NCI-H1694 (cell line): ENCODE data around the gene ADGRV1.

Experiments used
- DNase-seq: peaks from one replicate; lab custom pipeline; 2025; lab: John Stamatoyannopoulos, UW

ADGRV1 gene

GRCh38 chr5:91111473-91112238 lies 553.1 kb downstream of the ADGRV1 start:
- DNase-seq = no peak

DNA sequence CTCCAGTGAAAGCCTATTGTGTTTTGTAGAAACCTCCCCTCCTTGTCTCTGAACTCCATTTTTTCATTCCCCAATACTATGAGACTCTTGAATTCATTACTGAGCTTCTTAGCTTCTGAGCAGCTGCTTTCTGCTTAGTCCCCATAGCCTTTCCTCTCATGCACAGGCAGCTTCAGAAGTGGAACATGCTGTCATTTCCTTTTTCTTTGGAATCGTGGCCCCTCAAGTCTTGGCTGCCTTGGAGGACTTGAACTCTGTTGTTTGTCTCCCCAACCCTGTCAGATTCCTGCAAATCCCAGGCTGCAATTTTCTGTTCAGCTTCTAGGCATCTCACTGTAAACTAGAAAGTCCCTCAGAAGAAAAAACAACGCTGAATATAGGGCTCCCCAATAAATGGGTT lies 556.1 kb downstream of the ADGRV1 start:
- no peak for DNase-seq

- no peak for DNase-seq
Observed at GRCh38 chr5:91118354-91118753, 559.8 kb downstream of the ADGRV1 start.

DNA sequence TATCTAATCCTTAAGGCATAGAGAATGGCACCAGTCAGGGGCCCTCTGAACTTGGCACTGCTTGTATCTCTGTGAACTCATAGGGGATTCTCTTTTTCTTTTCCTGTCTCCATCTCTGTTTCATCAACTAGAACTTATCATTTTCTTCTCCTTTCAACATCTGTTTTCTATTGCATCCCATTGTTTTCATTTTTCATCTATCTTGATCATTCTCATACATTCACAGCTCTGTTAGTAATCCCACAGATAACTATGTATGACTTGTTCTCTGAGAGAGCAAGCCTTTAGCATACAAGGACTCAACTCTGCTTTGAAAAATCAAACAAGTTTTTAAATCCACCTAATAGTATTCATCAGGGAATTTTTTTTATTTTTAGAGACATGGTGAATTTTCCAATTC lies 560.2 kb downstream of the ADGRV1 start:
- no peak for DNase-seq

DNA sequence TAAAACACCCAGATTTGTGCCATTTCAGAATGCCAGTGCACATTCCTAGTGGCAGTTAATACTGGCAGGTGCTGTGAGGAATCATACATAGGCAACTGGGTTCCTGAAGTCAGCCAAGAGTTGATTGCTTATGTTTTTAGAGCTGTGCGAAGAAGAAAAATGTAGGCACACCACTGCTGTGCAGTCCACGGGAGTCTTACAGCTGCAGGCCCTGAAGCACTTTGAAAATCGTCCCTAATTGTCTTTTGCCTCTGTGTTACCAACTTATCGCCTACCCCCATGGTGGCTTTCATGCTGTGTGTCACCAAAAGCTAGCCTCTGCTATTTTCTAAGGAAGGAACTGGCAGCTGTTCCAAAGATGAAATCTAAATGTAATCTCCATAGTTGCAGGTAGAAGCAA lies 560.6 kb downstream of the ADGRV1 start:
- DNase-seq = no peak

DNA sequence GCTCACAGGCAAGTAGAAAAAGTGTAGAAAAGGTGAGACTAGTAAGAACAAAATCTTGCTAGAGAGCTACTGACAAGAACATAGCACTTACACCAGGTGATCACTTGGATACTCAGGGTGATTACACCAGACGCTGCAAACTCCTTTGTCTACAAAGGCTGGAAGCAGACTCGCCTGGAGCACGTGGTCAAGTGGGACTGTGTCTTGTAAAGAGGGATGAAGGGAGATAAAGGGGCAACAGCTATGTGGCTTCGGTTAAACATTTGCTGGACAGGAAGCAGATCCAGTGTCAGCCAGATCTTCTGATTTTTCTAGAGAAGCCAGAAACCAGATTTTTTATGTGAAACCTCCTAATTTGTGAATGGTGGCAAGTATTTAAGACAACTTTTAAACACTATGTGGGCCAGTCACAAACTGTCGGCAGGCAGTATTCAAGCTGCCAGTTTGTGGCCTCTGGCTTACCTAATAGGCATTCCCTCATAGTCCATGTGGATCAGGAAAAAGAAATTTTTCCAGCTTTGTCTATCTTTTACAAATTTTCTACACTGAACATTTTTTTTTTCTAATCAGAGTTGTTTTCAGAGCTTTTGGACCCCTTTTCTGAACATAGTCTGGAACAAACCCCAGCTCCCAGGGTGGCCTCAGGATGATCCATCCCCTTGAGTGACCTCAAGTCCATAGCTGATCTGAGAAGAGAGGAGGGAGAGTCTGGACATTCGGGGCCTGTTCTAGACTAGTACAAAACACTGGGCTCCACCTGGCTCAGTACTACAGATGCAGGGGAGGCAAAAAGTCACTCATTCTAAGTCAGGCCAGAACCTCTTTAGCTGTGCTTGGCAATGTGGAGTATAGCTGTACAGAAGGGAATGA lies 561.6 kb downstream of the ADGRV1 start:
- DNase-seq = no peak

GRCh38 chr5:91121347-91121993 lies 562.9 kb downstream of the ADGRV1 start:
- no peak for DNase-seq

GRCh38 chr5:91122651-91123050 lies 564.1 kb downstream of the ADGRV1 start:
- no peak for DNase-seq

DNA sequence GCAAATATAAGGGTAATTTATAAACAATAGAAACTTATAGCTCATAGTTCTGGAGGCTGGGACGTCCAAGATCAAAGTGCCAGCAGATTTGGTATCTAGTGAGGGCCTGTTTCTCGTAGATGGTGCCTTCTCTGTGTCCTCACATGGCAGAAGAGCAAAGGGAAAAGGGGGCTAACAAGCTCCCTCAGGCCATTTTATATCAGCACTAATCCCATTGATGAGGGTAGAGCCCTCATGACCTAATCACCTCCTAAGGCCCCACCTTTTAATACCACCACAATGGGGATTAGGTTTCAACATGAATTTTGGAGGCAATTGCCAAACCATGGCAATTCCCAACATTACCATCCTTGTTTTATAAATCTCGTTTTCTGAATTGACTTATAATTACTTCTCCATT lies 564.7 kb downstream of the ADGRV1 start:
- DNase-seq = no peak

- DNase-seq = no peak
Observed at GRCh38 chr5:91123901-91124300, 565.3 kb downstream of the ADGRV1 start.

- DNase-seq = no peak
Observed at GRCh38 chr5:91125916-91126315, 567.3 kb downstream of the ADGRV1 start.

- no peak for DNase-seq
Observed at GRCh38 chr5:91126448-91126847, 567.9 kb downstream of the ADGRV1 start.

DNA sequence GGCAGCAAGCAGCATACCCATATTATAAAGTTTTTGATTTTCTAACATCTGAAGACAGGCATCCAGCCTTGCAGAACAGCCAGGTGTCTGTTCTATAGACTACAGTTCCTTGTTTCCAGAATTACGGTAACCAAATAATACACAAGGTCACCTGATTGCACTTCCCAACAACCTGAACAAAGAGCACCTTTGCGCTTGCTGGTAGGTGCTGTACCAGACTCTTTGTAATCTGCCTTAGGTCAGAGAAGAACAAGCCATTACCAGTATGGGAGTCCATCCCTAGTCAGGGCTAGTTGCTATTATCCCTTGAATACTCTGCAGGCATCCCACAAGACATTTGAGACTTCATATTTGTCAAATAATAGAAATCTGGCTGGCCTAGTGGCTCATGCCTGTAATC lies 568.3 kb downstream of the ADGRV1 start:
- DNase-seq = no peak

DNA sequence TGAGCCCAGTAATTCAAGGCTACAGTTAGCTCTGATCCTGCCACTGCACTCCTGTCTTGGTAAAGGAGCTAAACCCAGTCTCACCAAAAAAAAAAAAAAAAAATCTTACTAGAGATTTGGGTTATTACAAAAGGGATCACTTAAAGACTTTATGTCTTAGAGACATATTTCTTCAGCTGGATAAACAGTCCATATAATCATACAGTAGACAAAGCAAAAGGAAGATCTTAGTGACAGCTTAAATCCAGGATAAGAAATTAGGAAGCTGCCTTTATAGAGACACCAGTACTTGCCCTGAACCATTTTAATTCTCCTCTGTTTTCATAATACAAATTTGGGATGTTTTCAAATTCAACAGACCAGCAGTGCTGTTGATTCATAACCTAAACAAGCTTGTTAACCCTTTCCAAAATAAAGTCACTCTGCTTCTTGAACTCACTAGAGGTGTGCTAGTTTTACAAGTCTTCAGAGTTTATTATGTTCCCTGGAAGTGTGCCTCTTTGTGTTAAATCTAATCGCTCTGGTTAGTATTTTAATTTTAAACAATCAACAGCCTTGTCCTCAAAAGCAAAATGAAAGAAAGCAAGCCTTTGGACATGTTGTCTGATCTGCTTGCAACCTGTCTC lies 569.0 kb downstream of the ADGRV1 start:
- no peak for DNase-seq

DNA sequence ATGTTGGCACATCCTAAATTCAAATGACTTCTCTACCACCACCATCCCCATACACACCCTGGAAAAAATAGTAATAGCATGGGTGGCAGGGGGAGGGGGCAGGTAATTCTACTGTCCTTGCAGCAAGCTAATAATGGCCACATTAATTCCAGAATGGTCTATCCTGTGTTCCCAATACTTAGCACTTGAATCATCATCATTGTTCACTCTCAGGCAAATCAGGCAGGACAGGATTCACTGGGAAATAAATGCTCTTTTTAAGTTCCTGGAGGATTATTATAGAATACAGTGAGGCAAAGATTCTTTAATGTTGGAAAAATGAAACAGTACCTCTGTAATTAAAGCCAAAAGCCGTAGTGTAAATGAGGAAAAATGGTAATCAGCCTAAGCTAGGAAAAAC lies 570.0 kb downstream of the ADGRV1 start:
- DNase-seq = no peak

DNA sequence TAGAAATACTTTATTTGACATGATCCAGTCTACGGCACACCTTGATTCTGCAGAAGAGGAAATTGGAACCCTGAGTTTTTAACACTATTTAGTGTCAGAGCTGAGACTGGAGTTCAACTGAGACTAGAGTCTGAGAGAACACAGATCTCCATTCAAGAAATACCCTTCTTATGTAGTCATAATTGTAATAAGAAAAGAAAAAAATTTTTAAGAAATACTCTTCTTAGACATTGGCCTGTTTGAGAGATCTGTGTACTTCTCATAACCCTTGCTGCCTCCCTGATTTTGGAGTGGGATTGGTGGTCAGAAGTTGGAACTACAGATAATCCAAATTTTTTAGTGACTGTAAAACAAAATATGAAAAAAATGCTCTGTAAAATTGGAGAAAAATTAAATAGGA lies 571.2 kb downstream of the ADGRV1 start:
- DNase-seq = no peak

DNA sequence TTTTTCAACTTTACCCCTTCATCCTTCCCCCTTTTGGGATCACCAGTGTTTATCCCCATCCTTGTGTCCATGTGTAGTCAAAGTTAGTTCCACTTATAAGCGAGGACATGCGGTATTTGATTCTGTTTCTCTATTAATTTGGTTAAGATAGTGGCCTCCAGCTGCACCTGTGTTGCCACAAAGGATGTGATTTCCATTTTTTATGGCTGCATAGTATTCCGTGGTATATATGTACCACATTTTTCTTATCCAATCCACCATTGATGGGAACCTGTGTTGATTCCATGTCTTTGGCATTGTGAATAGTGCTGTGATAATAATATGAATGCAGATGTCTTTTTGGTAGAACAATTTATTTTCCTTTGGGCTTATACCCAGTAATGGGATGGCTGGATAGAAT lies 572.2 kb downstream of the ADGRV1 start:
- DNase-seq = no peak

DNA sequence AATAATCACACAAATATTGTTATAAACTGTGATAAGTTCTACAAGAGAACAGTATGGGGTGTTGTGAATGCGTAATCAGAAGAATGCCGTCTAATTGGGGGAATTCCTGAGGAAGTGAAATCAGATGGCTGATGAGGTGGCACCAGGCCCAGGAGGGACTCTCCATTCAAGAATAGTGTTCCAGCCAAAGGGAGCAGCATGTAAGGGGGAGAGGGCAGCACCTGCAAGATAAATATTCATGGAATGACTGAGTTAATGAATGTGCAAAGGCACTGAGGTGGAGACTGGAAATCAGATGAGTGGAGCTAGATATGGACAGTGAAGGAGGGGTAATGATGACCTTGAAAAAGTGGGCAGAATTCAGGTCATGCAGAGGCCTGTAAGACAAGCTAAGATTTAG lies 574.0 kb downstream of the ADGRV1 start:
- no peak for DNase-seq

DNA sequence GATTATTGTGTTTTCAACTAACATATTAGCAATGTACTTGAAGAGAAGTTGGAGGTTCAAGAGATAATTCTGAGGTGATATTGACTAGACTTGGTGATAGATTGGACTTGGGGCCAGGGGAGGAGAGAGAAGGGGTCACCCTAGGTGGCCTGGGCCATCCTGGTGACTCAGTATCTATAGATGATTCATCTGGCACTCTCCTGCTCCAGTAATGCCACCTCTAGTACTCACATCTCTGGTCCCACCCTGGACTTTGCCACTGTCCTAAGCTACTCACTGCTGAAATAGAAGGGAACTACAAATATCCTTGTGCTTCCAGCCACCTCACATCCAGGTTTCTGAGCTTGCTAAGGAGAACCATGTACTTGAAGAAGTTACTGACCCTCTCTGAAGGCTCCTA lies 574.6 kb downstream of the ADGRV1 start:
- DNase-seq = no peak

- DNase-seq = no peak
Observed at GRCh38 chr5:91135475-91136248, 577.1 kb downstream of the ADGRV1 start.

DNA sequence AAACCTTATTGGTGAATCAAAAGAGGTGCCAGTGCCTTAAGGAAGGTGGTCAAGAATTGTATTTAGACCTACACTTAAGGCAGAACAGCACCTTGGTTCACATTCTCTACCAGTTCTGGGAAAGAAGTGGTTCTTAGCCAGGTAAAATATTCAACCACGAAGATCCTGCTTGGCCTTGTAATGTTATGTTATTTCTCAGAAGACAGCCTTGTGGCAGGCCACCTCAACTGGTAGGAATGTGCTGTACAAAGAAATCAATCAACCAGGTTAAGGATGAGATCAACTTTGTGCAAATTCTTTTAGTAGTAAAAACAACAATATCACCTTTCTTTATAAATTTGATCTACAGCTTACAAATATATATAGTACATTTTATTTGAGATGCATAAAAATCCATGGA lies 577.7 kb downstream of the ADGRV1 start:
- DNase-seq = no peak

- no peak for DNase-seq
Observed at GRCh38 chr5:91137647-91138046, 579.0 kb downstream of the ADGRV1 start.
